ENCODE measurements around the gene FAM228A. TPM values are rescaled to one million over a fixed set of nuclear protein-coding genes. Genes with fewer than 3 reads are reported as not detected.
A peak's percentile ranks its signal among the peaks of the same experiment; 100 is the strongest.

Gene FAM228A
- total and polyA plus RNA-seq, 2 experiments from 2014 or later: 0.11 to 0.35 TPM

DNA sequence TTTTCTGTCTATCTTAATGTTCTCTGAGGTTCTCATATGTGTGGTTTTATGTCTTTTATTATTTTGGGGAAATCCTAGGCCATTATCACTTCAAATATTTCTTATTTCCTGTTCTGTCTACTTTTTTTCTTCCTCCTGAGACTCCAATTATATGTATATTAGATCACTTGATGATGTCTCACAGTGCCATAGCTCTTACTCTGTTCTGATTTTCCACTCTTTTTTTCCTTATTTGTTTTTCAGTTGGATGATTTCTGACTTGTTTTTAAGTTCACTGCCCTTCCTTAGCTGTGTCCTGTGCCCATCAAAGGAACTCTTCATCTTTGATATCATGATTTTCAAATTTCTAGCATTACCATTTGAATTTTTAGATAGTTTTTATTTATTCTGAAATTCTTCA is 27.5 kb upstream of the FAM228A start (continued):
- no peak for TF ChIP-seq CREB1 (CRISPR knock-in tag; IDR thresholded peaks at IDR 0.05; ENCODE audit: low read depth)
- TF ChIP-seq EZH2 (IDR thresholded peaks at IDR 0.05; ENCODE audit: low read depth, unreplicated experiment): no peak

DNA sequence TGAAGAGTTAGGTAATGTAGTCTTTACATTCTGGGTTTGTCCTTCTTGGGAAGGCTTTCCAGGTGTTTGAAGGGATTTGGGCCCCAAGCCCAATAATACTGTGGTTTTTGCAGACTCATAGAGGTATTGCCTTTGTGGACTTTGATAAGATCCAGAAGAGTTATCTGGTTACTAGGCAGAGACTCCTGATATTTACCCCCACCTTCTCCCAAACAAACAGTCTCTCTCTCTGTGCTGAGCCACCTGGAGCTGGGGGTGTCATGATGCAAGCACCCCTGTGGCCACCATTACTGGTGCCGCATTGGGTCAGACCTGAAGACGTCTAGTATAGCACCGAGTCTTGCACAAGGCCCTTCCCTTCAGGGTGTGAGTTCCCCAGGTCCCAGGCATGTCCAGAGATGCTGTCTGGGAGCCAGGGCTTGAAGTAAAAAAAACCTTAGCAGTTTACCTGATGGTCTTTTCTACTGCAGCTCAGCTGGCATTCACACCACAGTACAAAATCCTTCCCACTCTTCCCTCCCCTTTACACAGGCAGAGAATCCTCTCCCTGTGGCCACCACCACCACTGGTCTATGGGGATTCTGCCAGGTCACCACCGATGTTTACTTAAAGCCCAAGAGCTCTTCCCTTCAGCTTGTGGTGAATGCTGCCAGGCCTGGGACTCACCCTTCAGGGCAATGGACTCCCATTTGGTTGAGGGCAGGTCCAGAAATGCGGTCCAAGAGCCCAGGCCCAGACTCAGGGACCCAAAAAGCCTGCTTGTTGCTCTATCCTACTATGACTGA is 22.2 kb upstream of the FAM228A start:
- H2AFZ ChIP-seq: no peak overlapping the region
- H3K27me3 ChIP-seq (ENCODE audit: insufficient read depth): no peaks in the 10 kb centered on the region
- Mint-ChIP-seq H3K27me3 (ENCODE audit: insufficient read depth, low read depth, poor library complexity) (no peaks in the 10 kb centered on the region), H3K27ac (peak overlapping the region; percentile 71; the same call in 1 of the 2 replicates), H3K4me3 (no peak overlapping the region), H3K9me3 (peaks cover 10% of the 10 kb centered on the region), H3K36me3 (ENCODE audit: low read depth) (peaks cover 10% of the 10 kb centered on the region), H3K4me1 (no peaks in the 10 kb centered on the region)
- no peak overlapping the region for H3K4me3 ChIP-seq
- no peaks in the 10 kb centered on the region for H3F3A ChIP-seq (replicated peaks; ENCODE audit: low read depth)
- no peaks in the 10 kb centered on the region for H3K36me3 ChIP-seq (ENCODE audit: insufficient read depth)
- DNase-seq (ENCODE audit: low spot score) (no peak), ATAC-seq (no peak)
- H3K9me2 ChIP-seq (ENCODE audit: insufficient read depth): no peaks in the 10 kb centered on the region
- no peaks in the 10 kb centered on the region for H4K20me1 ChIP-seq (replicated peaks; ENCODE audit: insufficient read depth)
- H3K4me1 ChIP-seq (ENCODE audit: insufficient read depth): no peaks in the 10 kb centered on the region
- H3K27ac ChIP-seq (ENCODE audit: low read depth): no peak overlapping the region
- no peaks in the 10 kb centered on the region for H3K79me2 ChIP-seq (replicated peaks; ENCODE audit: insufficient read depth)
- H3K4me2 ChIP-seq: no peak overlapping the region
- TF ChIP-seq JUNB (IDR thresholded peaks at IDR 0.05; ENCODE audit: unreplicated experiment) (no peak), CREB1 (CRISPR knock-in tag; IDR thresholded peaks at IDR 0.05; ENCODE audit: low read depth) (no peak), STAT1 (IDR thresholded peaks at IDR 0.05; ENCODE audit: unreplicated experiment) (no peak), POLR2AphosphoS5 (IDR thresholded peaks at IDR 0.05; ENCODE audit: low read depth) (no peak), EZH2phosphoT487 (IDR thresholded peaks at IDR 0.05; ENCODE audit: unreplicated experiment) (no peak), ZNF114 (CRISPR knock-in tag; IDR thresholded peaks at IDR 0.05) (no peak), EZH2 (IDR thresholded peaks at IDR 0.05; ENCODE audit: low read depth, unreplicated experiment) (no peak), NANOG (IDR thresholded peaks at IDR 0.05; ENCODE audit: borderline replicate concordance) (no peak)
- TF ChIP-seq, protein P1, sequence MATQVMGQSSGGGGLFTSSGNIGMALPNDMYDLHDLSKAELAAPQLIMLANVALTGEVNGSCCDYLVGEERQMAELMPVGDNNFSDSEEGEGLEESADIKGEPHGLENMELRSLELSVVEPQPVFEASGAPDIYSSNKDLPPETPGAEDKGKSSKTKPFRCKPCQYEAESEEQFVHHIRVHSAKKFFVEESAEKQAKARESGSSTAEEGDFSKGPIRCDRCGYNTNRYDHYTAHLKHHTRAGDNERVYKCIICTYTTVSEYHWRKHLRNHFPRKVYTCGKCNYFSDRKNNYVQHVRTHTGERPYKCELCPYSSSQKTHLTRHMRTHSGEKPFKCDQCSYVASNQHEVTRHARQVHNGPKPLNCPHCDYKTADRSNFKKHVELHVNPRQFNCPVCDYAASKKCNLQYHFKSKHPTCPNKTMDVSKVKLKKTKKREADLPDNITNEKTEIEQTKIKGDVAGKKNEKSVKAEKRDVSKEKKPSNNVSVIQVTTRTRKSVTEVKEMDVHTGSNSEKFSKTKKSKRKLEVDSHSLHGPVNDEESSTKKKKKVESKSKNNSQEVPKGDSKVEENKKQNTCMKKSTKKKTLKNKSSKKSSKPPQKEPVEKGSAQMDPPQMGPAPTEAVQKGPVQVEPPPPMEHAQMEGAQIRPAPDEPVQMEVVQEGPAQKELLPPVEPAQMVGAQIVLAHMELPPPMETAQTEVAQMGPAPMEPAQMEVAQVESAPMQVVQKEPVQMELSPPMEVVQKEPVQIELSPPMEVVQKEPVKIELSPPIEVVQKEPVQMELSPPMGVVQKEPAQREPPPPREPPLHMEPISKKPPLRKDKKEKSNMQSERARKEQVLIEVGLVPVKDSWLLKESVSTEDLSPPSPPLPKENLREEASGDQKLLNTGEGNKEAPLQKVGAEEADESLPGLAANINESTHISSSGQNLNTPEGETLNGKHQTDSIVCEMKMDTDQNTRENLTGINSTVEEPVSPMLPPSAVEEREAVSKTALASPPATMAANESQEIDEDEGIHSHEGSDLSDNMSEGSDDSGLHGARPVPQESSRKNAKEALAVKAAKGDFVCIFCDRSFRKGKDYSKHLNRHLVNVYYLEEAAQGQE (IDR thresholded peaks at IDR 0.05; ENCODE audit: unreplicated experiment): no peak
- TF ChIP-seq, protein P2, sequence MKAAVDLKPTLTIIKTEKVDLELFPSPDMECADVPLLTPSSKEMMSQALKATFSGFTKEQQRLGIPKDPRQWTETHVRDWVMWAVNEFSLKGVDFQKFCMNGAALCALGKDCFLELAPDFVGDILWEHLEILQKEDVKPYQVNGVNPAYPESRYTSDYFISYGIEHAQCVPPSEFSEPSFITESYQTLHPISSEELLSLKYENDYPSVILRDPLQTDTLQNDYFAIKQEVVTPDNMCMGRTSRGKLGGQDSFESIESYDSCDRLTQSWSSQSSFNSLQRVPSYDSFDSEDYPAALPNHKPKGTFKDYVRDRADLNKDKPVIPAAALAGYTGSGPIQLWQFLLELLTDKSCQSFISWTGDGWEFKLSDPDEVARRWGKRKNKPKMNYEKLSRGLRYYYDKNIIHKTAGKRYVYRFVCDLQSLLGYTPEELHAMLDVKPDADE (IDR thresholded peaks at IDR 0.05): no peak
- TF ChIP-seq, protein P3, sequence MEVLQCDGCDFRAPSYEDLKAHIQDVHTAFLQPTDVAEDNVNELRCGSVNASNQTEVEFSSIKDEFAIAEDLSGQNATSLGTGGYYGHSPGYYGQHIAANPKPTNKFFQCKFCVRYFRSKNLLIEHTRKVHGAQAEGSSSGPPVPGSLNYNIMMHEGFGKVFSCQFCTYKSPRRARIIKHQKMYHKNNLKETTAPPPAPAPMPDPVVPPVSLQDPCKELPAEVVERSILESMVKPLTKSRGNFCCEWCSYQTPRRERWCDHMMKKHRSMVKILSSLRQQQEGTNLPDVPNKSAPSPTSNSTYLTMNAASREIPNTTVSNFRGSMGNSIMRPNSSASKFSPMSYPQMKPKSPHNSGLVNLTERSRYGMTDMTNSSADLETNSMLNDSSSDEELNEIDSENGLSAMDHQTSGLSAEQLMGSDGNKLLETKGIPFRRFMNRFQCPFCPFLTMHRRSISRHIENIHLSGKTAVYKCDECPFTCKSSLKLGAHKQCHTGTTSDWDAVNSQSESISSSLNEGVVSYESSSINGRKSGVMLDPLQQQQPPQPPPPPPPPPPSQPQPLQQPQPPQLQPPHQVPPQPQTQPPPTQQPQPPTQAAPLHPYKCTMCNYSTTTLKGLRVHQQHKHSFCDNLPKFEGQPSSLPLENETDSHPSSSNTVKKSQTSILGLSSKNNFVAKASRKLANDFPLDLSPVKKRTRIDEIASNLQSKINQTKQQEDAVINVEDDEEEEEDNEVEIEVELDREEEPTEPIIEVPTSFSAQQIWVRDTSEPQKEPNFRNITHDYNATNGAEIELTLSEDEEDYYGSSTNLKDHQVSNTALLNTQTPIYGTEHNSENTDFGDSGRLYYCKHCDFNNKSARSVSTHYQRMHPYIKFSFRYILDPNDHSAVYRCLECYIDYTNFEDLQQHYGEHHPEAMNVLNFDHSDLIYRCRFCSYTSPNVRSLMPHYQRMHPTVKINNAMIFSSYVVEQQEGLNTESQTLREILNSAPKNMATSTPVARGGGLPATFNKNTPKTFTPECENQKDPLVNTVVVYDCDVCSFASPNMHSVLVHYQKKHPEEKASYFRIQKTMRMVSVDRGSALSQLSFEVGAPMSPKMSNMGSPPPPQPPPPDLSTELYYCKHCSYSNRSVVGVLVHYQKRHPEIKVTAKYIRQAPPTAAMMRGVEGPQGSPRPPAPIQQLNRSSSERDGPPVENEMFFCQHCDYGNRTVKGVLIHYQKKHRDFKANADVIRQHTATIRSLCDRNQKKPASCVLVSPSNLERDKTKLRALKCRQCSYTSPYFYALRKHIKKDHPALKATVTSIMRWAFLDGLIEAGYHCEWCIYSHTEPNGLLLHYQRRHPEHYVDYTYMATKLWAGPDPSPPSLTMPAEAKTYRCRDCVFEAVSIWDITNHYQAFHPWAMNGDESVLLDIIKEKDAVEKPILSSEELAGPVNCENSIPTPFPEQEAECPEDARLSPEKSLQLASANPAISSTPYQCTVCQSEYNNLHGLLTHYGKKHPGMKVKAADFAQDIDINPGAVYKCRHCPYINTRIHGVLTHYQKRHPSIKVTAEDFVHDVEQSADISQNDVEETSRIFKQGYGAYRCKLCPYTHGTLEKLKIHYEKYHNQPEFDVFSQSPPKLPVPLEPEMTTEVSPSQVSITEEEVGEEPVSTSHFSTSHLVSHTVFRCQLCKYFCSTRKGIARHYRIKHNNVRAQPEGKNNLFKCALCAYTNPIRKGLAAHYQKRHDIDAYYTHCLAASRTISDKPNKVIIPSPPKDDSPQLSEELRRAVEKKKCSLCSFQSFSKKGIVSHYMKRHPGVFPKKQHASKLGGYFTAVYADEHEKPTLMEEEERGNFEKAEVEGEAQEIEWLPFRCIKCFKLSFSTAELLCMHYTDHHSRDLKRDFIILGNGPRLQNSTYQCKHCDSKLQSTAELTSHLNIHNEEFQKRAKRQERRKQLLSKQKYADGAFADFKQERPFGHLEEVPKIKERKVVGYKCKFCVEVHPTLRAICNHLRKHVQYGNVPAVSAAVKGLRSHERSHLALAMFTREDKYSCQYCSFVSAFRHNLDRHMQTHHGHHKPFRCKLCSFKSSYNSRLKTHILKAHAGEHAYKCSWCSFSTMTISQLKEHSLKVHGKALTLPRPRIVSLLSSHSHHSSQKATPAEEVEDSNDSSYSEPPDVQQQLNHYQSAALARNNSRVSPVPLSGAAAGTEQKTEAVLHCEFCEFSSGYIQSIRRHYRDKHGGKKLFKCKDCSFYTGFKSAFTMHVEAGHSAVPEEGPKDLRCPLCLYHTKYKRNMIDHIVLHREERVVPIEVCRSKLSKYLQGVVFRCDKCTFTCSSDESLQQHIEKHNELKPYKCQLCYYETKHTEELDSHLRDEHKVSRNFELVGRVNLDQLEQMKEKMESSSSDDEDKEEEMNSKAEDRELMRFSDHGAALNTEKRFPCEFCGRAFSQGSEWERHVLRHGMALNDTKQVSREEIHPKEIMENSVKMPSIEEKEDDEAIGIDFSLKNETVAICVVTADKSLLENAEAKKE (CRISPR knock-in tag; IDR thresholded peaks at IDR 0.05): no peak
- TF ChIP-seq, protein P4, sequence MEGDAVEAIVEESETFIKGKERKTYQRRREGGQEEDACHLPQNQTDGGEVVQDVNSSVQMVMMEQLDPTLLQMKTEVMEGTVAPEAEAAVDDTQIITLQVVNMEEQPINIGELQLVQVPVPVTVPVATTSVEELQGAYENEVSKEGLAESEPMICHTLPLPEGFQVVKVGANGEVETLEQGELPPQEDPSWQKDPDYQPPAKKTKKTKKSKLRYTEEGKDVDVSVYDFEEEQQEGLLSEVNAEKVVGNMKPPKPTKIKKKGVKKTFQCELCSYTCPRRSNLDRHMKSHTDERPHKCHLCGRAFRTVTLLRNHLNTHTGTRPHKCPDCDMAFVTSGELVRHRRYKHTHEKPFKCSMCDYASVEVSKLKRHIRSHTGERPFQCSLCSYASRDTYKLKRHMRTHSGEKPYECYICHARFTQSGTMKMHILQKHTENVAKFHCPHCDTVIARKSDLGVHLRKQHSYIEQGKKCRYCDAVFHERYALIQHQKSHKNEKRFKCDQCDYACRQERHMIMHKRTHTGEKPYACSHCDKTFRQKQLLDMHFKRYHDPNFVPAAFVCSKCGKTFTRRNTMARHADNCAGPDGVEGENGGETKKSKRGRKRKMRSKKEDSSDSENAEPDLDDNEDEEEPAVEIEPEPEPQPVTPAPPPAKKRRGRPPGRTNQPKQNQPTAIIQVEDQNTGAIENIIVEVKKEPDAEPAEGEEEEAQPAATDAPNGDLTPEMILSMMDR (conservative IDR thresholded peaks at IDR 0.05; ENCODE audit: low read depth in 2 of 2): no peak
